Stimulated activated CD4-positive, alpha-beta T cell treated with anti-CD3 and anti-CD28 coated beads, Interleukin-2, amount 100 ng/mL, for 24 hours (primary cell): ENCODE results near the gene NCOA3.

Experiments used
- DNase-seq, 2 donors: peaks; one replicate each; pipeline ENCODE4 v3.0.0-alpha.2; 2020

The NCOA3 gene

GRCh38 chr20:47645632-47646031, 143.9 kb downstream of the NCOA3 start:
- DNase-seq = no peak

DNA sequence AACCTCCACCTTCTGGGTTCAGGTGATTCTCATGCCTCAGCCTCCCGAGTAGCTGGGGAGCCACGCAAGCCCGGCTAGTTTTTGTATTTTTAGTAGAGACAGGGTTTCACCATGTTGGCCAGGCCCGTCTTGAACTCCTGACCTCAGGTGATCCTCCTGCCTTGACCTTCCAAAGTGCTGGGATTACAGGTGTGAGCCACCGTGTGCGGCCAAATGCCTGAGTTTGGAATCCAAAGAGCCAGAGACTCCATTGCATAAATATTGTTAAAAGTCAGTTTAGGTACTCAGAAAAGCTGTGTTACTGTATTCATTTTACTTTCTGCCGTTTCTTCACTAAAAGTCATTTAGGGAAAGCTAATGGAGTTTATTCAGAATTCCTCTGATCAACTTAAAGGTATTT, 146.3 kb downstream of the NCOA3 start:
- no peak for DNase-seq

DNA sequence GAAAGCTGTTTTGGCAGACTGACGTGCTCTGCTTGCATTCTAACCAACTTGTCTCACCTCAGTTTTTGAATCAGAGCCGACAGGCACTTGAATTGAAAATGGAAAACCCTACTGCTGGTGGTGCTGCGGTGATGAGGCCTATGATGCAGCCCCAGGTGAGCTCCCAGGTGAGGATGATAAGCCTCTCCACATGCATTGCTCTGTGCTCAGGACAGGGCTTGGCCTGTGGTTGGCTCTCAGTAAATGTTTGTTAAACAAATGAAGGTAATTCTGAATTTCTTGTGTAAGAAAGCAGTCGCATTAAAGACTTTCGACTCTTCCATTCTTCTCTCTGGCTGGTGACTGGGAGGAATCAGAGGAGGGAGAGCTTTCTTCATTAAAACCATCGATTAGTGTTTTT, 147.3 kb downstream of the NCOA3 start:
- DNase-seq = no peak

DNA sequence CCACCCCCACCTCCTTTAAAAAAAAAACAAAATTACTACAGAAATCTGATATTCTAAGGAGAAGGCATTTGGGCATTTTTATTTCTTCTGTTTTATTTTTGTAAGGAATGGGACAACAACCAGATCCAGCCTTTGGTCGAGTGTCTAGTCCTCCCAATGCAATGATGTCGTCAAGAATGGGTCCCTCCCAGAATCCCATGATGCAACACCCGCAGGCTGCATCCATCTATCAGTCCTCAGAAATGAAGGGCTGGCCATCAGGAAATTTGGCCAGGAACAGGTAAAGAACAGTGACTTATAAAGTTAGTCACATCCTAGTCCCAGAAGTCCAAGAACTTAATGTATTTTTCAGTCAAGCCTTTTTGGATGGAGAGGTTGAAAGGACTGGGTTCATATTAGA, 150.6 kb downstream of the NCOA3 start:
- DNase-seq = no peak

GRCh38 chr20:47652794-47653193, 151.1 kb downstream of the NCOA3 start:
- DNase-seq = no peak

DNA sequence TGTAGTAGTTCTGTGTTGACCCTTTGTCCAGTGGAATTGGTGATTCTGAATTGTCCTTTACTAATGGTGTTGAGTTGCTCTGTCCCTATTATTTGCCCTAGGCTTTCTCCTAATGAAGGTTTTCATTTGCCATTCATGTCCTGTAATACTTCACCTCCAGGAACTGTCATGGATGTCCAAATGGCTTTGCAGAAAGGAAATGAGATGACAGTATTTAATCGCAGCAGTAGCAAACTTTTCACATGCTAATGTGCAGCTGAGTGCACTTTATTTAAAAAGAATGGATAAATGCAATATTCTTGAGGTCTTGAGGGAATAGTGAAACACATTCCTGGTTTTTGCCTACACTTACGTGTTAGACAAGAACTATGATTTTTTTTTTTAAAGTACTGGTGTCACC, 152.2 kb downstream of the NCOA3 start:
- DNase-seq = no peak

DNA sequence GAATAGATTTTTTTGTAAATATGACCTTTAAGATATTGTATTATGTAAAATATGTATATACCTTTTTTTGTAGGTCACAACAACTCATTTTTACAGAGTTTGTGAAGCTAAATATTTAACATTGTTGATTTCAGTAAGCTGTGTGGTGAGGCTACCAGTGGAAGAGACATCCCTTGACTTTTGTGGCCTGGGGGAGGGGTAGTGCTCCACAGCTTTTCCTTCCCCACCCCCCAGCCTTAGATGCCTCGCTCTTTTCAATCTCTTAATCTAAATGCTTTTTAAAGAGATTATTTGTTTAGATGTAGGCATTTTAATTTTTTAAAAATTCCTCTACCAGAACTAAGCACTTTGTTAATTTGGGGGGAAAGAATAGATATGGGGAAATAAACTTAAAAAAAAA, 152.7 kb downstream of the NCOA3 start:
- DNase-seq = no peak

DNA sequence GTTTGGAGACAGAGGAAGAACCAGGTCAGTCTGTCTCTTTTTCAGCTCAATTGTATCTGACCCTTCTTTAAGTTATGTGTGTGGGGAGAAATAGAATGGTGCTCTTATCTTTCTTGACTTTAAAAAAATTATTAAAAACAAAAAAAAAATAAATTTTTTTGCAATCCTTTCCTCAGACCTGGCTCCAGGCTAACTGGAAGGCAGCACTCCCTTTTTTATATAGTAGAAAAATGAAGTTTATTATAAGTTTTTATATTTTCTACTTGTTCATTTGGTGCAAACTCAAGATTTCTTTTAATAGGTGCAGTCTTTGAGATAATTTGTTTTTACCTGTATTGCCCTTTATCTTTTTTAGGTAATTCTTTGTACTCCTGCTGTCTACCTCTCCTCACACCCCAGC, 153.9 kb downstream of the NCOA3 start:
- DNase-seq = no peak

DNA sequence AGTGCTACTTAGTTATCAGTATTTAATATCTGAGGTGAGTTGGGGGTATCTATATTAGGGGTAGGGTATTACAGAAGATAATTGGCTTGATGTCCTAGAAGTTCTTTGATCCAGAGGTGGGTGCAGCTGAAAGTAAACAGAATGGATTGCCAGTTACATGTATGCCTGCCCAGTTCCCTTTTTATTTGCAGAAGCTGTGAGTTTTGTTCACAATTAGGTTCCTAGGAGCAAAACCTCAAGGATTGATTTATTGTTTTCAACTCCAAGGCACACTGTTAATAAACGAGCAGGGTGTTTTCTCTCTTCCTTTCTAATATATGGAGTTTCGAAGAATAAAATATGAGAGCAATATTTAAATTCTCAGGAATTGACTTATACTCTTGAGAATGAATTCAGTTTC, 154.6 kb downstream of the NCOA3 start:
- DNase-seq = no peak

DNA sequence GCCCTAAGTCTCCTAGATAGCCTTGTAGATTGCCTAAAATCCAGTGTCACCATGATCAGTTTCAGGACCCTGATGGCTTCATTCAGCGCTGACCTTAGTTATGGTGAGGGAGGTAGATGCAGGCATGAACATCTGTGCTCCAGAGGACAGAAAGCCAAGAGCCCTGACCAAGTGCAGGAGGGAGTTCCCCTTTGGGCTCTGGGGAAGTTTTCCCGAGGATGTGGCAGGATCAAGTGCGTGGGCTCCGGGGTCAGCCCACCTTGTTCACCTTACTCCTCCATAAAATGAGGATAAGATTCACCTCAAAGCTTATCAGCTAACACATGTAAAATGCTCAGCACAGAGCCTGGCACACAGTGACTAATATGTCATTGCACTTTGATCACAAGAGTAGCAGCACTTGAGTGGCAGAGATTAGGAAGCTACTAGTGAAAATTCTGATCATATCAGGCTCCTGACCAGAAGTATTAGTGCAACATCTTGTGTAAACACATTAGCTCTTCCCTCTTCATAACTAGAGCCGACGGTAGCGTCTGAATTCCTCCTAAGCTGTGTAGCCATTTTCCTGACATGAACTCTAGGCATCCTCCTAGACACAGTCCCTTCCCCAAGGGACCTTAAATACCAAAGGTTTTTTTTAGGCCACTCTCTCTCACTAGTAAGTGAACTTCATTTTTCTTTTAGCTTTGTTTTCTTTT, 158.4 kb downstream of the NCOA3 start:
- DNase-seq = no peak

DNA sequence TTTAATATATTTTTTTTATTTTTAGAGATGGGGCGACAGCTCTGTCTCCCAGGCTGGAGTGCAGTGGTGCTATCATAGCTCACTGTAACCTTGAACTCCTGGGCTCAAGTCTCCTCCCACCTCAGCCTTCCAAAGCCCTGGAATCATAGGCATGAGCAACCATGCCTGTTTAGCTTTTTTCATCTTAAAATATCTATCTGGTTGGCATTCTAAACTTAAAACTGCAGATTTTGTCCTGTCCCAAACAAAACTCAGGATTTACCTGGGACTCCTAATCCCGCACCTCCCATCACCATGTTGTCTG, 158.9 kb downstream of the NCOA3 start:
- DNase-seq = no peak

- DNase-seq = no peak
These were observed 159.5 kb downstream of the NCOA3 start for GRCh38 chr20:47660983-47661700.

GRCh38 chr20:47661714-47662113, 160.0 kb downstream of the NCOA3 start:
- DNase-seq = no peak

DNA sequence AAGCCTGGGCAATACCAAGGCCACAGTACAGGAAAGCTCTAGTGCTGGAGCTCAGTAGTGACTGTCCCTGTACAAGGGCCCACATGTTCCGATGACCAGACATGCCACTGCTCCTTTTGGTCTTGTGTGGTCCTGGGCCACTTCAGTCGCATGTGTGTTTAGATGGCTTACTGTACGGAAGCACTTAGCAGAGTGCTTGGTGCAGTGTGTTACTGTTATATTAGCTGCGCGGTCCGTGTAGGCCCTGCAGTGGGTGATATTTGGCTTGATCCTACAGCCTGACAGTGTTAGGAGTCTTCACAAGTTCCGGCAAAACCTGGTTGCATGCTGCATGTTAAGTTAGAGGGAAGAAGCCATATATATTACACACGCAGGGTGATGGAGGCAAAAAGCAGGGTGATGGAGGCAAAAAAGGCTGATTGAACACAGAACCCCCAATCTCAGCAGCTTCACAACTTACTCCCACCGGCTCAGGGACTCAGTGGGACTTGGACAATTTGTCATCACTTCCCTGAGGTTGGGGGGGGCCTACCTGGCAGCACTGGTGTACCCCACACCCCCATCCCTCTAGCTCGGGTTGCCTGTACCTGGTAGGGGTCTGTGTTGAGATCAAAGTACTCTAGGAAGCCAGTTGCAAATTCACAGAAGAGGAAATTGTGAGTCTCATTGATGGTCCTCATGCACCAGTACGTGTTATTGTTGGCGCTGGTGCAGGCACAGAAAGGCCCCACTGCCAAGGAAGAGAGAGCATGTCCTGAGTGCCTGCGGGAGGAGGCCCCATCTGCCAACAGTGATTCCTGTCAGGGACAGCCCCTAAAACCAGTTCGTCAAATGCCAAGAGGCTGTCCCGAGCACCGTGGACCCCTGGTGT, 161.0 kb downstream of the NCOA3 start:
- DNase-seq = no peak

DNA sequence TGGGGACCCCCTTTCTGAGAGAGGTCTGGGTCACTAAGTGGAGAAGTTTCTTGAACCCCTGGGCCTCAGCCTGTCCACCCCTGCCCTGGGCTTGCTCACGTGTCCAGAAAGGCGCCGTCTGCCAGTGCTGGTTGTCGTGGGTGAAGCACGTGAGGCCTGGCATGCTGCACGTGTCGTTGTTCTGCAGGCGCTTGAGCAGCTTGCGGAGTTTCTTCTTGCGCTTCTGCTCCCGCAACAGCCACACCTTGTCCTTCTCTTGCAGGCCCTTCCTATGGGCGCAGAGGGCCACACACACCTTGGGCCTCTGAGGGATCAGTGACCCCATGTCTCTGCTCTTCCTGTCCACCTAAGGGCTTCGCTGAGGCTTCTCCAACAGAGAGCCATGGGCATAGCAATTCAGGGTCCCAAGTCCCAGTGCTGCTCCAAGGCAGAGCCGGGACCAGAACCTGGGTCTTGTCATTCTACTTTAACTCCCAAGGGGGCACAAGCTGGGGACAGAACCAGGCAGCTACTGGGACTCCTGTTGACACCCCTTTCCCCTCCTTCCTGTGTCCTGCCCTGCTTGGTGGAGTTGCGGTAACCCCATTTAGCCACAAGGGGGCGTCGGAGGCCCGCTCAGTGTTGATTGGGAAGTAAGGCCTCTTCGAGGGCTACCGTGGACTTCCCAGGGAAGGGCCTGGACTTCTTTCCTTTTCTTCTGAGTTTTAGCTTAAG, 161.8 kb downstream of the NCOA3 start:
- DNase-seq = peak; percentile 78 to 79

DNA sequence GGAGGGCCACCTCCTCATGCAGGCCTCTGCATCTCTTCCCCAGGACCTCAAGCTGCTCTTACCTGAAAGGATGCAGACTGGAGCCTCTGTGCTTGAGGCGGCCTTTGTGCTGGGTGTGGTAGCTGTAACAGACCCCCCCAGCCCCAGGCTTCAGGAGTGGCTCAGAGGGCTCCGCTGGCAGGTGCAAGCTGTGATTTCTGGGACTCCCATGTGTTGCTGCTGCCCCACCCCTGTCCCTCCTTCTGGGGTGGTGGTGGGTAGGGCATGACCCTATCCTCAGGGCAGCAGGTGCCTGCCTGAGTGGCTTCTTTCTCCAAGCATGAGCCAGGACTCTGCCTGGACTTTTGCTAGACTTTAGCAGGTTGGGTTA, 162.4 kb downstream of the NCOA3 start:
- DNase-seq = no peak

- no peak for DNase-seq
These were observed 163.1 kb downstream of the NCOA3 start for GRCh38 chr20:47664744-47665143.

- no peak for DNase-seq
These were observed 163.7 kb downstream of the NCOA3 start for GRCh38 chr20:47665221-47665991.

GRCh38 chr20:47666304-47666703, 164.6 kb downstream of the NCOA3 start:
- no peak for DNase-seq

- no peak for DNase-seq
These were observed 165.4 kb downstream of the NCOA3 start for GRCh38 chr20:47667086-47667485.

- no peak for DNase-seq
These were observed 166.0 kb downstream of the NCOA3 start for GRCh38 chr20:47667531-47668312.
